Retinal pigment epithelial cell (primary cell): ENCODE data around the gene SLC12A1.

Source experiments
- DNase-seq: peaks from one replicate; pipeline ENCODE4 v3.0.0-alpha.2; 2010; ENCODE audit warnings: low read depth
- H3K4me3 ChIP-seq: 2 replicates; pipeline ENCODE4 v1.5.1; 2011; ENCODE audit warnings: mild to moderate bottlenecking, low read length, control low read depth, moderate library complexity
- TF ChIP-seq, protein P1 (sequence below): conservative IDR thresholded peaks from 2 replicates; pipeline ENCODE4 v1.5.1; 2011; ENCODE audit warnings: low read depth, low read length, control low read depth, inconsistent platforms

The SLC12A1 gene

DNA sequence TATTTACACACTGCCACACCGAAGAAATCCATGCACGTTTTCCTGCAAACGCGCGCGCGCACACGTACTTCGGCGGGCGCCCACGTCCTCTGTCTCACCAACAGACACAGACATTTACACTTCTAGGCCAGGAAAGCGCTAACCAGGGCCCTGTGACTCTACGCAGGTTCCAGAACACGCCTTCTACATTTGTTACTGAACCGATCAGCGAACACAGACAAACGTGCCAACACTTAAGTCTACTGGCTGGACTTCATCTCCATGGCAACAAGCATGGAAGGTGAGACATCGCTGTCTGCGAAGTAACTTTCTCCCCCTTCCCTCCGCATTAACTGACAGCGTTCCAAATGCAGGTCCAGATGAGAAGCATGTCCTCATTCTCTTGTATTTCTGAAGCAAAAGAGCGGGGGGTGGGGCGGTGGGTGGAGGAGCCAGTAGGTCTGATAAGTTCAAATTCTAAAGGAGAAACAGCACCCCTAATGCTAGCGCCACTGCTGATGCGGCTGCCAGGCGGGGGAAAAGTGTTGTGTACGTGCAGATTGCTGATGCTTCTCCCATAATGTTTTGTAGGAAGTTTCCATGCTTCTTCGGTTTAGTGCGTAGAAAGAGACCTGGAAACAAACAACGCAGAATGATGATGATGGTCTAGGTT lies 14.4 kb upstream of the SLC12A1 start, which contains the start of gene CTXN2:
CTXN2 (plus strand) TSS at position 92 of the 652 bp plus-strand sequence. CDS start 9,636 bp downstream, outside the sequence.
- no peak for DNase-seq
- peak within 1 kb of the TSS; percentile 43 for H3K4me3 ChIP-seq
- TF ChIP-seq, protein P1, sequence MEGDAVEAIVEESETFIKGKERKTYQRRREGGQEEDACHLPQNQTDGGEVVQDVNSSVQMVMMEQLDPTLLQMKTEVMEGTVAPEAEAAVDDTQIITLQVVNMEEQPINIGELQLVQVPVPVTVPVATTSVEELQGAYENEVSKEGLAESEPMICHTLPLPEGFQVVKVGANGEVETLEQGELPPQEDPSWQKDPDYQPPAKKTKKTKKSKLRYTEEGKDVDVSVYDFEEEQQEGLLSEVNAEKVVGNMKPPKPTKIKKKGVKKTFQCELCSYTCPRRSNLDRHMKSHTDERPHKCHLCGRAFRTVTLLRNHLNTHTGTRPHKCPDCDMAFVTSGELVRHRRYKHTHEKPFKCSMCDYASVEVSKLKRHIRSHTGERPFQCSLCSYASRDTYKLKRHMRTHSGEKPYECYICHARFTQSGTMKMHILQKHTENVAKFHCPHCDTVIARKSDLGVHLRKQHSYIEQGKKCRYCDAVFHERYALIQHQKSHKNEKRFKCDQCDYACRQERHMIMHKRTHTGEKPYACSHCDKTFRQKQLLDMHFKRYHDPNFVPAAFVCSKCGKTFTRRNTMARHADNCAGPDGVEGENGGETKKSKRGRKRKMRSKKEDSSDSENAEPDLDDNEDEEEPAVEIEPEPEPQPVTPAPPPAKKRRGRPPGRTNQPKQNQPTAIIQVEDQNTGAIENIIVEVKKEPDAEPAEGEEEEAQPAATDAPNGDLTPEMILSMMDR = no peak

- no peak overlapping the region for H3K4me3 ChIP-seq
- no peak for DNase-seq
- TF ChIP-seq, protein P1 = no peak
These were observed 4.0 kb upstream of the SLC12A1 start for GRCh38 chr15:48202068-48202467.

DNA sequence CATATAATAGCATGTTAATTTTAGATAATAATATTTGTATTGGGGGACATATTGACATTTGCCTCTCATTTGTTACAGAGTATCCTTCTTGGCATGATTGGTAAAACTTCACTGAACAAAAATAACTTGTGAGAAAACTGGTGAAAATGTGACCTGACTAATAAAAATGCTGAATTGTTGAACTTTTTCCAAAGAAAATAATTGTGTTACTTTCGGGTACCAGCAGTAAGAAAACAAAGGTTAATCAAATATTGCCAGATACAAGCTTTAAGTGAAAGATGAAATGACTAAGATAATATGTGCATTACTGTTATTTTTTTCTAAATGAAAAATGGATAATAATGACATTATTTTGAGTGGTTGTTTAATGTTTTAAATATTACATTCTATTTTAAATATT lies 15.2 kb downstream of the SLC12A1 start:
- TF ChIP-seq, protein P1 = no peak
- no peak for DNase-seq
- H3K4me3 ChIP-seq = no peak overlapping the region

- H3K4me3 ChIP-seq = no peak overlapping the region
- TF ChIP-seq, protein P1 = no peak
- DNase-seq = no peak
These were observed 15.8 kb downstream of the SLC12A1 start for GRCh38 chr15:48221885-48222284.

DNA sequence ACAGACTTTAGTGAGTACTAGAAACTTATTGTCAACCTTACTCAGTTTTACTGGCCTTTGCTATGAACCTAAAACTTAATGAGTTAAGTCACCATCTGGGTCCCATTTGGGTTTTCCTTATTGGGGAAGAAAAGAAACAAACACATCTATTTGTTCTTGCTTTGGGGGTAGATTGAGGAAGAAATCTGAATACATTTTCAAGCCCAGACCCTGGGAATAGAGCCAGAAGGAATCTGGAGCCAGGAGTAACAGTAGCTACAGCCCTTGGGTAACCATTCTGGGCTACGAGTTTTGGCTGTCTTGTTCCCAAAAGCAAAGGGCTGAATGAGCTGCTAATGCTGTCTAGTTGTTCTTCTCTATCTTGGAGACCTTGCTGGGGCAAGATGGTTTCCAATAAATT lies 16.5 kb downstream of the SLC12A1 start:
- no peak for DNase-seq
- TF ChIP-seq, protein P1 = no peak
- H3K4me3 ChIP-seq = no peak overlapping the region

DNA sequence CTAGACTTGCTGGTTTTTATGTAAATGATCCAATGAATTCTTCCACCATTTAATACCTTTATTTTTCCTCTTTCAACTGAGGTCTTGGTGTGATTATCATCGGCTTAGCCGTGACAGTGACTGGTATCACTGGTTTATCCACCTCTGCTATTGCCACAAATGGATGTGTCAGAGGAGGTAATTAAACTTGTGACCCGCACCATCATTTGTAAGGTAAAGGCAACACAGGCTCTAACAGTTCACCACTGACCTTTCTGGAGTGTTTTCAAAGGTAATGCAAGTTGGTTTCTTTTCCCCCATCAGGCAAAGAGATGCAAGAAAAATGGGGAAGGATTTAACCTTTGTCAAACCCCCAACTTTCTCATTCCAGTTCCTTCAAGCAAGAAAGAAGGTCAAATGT lies 19.7 kb downstream of the SLC12A1 start:
- TF ChIP-seq, protein P1 = no peak
- no peak overlapping the region for H3K4me3 ChIP-seq
- DNase-seq = no peak

GRCh38 chr15:48230498-48230897 lies 24.4 kb downstream of the SLC12A1 start:
- DNase-seq = no peak
- no peak overlapping the region for H3K4me3 ChIP-seq
- TF ChIP-seq, protein P1 = no peak
